Breast epithelium (tissue), 4 donors: ENCODE measurements around the gene PRRT1B. TPM values are rescaled to one million over a fixed set of nuclear protein-coding genes. Genes with fewer than 3 reads are reported as not detected.

Experiments
- DNase-seq, 2 donors: peaks; one replicate each; pipeline ENCODE4 v3.0.0-alpha.2; 2019; ENCODE audit warnings: low spot score in 2 of 2
- H3K27ac ChIP-seq, 2 donors: fragments of 200-600 bp; sonication (generic) in 1 of 2; one replicate each; pipeline ENCODE4 v1.5.1; 2016 to 2019; ENCODE audit warnings: mild to moderate bottlenecking in 1 of 2
- H3K27me3 ChIP-seq, 2 donors: fragments of 200-600 bp; sonication (generic) in 1 of 2; one replicate each; pipeline versions ENCODE4 v1.5.1 to v1.6.0; 2017 to 2019; ENCODE audit warnings: control low read depth in 1 of 2, mild to moderate bottlenecking in 1 of 2
- H3K36me3 ChIP-seq: fragments of 200-600 bp; one replicate; pipeline ENCODE4 v1.5.1; 2019
- H3K4me1 ChIP-seq, 2 donors: fragments of 200-600 bp; sonication (generic); one replicate each; pipeline ENCODE4 v1.5.1; 2016 to 2019; ENCODE audit warnings: control low read depth in 1 of 2
- H3K4me3 ChIP-seq, 3 donors: fragments of 200-600 bp; sonication (generic); 1 replicate in 2 of 3; 2 replicates in 1 of 3; pipeline ENCODE4 v1.5.1; 2016 to 2019; ENCODE audit warnings: mild to moderate bottlenecking in 3 of 3, moderate library complexity in 2 of 3
- H3K9me3 ChIP-seq, 2 donors: fragments of 200-600 bp; sonication (generic) in 1 of 2; one replicate each; pipeline ENCODE4 v1.5.1; 2016 to 2019; ENCODE audit warnings: control low read depth in 1 of 2
- POLR2A ChIP-seq: fragments of 450-650 bp; IDR thresholded peaks from one replicate; pipeline ENCODE4 v1.6.1; 2016; ENCODE audit warnings: antibody characterized with exemption, mild to moderate bottlenecking, moderate library complexity
- POLR2AphosphoS5 ChIP-seq, 3 donors: sonication (generic); formaldehyde crosslinking; IDR thresholded peaks; one replicate each; pipeline ENCODE4 v1.6.1; 2017; ENCODE audit warnings: antibody characterized with exemption in 3 of 3
- intact Hi-C: fragments of 100-400 bp; cut with DNase I; formaldehyde crosslinking; loops from one replicate; pipeline ENCODE4 v1.15.1; 2023; ENCODE audit warnings: low total_unique reads
- total RNA-seq, 3 donors: library from RNA; depleted of rRNA; stranded (reverse); fragments of >200 nt; gene quantifications; one replicate each; pipeline ENCODE4 v1.1.0, GENCODE V29; 2016
- TF ChIP-seq, protein P1 (sequence below), 3 donors: fragments of 450-650 bp; IDR thresholded peaks; one replicate each; pipeline ENCODE4 v1.5.1; 2016 to 2017; ENCODE audit warnings: antibody characterized with exemption in 3 of 3, mild to moderate bottlenecking in 3 of 3, moderate library complexity in 3 of 3

PRRT1B gene
- total RNA-seq, 3 donors from 2014 or later, result 0.33 TPM; not detected in 2

DNA sequence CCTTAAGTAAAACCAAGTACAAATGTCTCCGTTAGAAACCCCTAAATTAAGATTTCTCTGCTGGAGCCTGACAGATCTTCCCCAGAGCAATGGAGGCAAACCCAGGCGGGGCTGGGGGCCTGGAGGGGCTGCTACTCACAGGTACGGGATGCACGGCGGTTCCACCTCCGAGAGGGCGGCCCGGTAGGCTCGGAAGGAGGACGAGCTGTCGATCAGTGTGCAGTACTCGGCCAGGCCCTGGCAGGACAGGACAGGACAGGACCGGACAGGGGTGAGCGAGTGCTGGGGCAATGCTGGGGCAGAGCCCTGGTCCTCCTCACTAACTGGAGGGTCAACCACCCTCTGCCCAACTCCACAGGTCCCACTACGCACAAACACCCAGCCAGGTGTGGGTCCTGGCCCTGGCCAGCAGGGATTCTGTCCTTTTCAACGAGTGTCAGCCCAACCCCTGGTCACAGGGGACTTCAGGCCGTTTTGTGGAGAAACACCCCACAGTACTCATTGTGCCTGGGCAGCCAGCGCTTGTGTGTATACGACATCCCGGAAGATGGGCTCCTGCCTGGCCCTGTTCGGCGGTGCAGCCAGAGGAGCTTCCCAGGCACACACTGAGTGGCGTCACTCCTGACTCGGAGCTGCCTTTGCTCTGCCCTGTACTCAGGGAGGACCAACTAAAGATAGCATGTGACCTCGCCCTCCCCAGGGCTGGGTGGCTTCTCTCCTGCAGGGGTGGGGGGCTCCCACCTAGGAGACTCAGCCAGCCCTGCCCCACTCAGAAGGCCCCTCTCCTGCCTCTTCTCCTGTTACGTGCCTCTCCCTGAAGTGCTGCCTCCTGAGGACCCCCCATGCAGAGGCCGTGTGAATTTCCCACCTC, 37.4 kb downstream of the PRRT1B start:
- no peak for DNase-seq

DNA sequence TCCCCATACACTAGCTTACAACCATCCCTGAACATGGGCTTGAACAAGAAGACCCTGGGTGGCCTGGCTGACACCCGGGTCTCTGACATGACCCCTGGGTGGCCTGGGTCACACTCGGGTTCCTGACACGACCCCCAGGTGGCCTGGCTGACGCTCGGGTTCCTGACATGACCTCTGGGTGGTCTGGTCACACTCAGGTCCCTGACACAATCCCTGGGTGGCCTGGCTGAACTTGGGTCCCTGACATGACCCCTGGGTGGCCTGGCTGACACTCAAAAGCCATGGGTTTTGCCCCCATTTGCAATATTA, 38.0 kb downstream of the PRRT1B start:
- TF ChIP-seq POLR2AphosphoS5 (IDR thresholded peaks at IDR 0.05) (no peak), POLR2A (no peak)
- TF ChIP-seq, protein P1, sequence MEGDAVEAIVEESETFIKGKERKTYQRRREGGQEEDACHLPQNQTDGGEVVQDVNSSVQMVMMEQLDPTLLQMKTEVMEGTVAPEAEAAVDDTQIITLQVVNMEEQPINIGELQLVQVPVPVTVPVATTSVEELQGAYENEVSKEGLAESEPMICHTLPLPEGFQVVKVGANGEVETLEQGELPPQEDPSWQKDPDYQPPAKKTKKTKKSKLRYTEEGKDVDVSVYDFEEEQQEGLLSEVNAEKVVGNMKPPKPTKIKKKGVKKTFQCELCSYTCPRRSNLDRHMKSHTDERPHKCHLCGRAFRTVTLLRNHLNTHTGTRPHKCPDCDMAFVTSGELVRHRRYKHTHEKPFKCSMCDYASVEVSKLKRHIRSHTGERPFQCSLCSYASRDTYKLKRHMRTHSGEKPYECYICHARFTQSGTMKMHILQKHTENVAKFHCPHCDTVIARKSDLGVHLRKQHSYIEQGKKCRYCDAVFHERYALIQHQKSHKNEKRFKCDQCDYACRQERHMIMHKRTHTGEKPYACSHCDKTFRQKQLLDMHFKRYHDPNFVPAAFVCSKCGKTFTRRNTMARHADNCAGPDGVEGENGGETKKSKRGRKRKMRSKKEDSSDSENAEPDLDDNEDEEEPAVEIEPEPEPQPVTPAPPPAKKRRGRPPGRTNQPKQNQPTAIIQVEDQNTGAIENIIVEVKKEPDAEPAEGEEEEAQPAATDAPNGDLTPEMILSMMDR (IDR thresholded peaks at IDR 0.05), result no peak

More for the DNA sequence above, 37.4 kb downstream of the PRRT1B start:
- Histone ChIP-seq H3K9me3 (no peaks in the 10 kb centered on the region), H3K4me3 (no peak overlapping the region), H3K4me1 (peaks cover 0 to 5% of the 10 kb centered on the region in 2 donors), H3K27ac (no peak overlapping the region), H3K36me3 (no peaks in the 10 kb centered on the region), H3K27me3 (no peaks in the 10 kb centered on the region)
- intact Hi-C loops, result no loop called here
- TF ChIP-seq POLR2AphosphoS5 (IDR thresholded peaks at IDR 0.05), result no peak
- no peak for TF ChIP-seq POLR2A
- TF ChIP-seq, protein P1 (IDR thresholded peaks at IDR 0.05), result no peak

DNA sequence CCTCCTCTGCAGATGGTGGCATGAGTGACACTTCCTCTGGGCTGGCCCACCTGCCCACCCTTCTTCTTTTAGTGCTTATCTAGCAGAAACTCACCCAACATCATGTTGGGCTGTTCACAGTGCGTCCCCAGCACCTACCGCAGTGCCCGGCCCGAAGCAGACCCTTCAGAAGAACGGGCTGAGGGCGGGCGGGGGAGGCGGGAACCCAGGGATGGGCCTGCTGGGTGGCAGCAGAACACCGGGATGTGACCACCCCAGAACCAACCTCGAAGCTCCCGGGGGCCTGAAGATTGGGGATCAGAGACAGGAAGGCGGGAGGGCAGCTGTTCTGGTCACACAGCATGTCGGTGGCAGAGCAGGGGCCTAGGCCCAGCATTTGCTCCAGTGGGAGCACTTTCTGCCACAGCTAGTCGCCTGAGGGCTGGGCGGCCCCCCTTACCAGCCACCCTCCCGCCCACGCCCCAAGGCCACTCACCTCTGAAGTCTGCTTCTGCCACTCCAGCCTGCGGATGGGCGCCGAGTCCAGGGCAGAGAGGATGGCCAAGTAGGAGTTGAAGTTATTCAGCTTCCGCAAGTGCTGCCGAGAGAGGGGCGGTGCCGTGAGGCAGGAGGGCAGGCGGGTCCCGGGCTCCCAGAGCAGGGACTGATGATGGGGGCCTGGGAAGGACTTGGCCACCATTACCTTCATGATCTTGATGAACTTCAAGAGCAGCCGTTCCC, 38.7 kb downstream of the PRRT1B start:
- Histone ChIP-seq H3K4me3 (no peak overlapping the region), H3K9me3 (no peaks in the 10 kb centered on the region), H3K27ac (no peak overlapping the region), H3K27me3 (no peaks in the 10 kb centered on the region), H3K4me1 (peaks cover 0 to 5% of the 10 kb centered on the region in 2 donors), H3K36me3 (no peaks in the 10 kb centered on the region)
- no peak for DNase-seq
- intact Hi-C loops, result no loop called here
- TF ChIP-seq POLR2A (no peak), POLR2AphosphoS5 (IDR thresholded peaks at IDR 0.05) (no peak)
- TF ChIP-seq, protein P1 (IDR thresholded peaks at IDR 0.05), result no peak

More for the DNA sequence above, 38.0 kb downstream of the PRRT1B start:
- Histone ChIP-seq H3K27me3 (no peaks in the 10 kb centered on the region), H3K4me3 (no peak overlapping the region), H3K4me1 (peaks cover 0 to 5% of the 10 kb centered on the region in 2 donors), H3K36me3 (no peaks in the 10 kb centered on the region), H3K9me3 (no peaks in the 10 kb centered on the region), H3K27ac (no peak overlapping the region)
- intact Hi-C loops, result no loop called here
- no peak for DNase-seq

DNA sequence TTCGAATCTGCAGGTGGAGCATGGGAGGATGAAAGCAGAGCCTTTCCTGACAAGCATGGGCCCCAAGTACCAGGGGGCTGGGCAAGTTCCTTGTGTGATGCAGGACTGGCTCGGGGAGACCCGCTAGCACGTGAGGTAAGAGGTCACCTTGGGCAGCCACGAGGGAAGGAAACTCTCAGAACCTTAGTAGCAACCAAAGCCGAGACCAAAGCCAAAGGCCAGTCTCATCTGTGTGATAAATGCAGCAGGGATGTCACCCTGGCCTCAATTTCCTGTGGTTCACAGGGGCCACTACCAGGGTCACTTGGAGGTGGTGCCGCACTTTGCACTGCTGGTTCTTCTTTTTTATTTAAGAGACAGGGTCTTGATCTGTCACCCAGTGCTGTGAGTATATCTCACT, 39.5 kb downstream of the PRRT1B start:
- Histone ChIP-seq H3K4me3 (no peak overlapping the region), H3K4me1 (peaks cover 0 to 4% of the 10 kb centered on the region in 2 donors), H3K27ac (no peak overlapping the region), H3K27me3 (no peaks in the 10 kb centered on the region), H3K9me3 (no peaks in the 10 kb centered on the region), H3K36me3 (no peaks in the 10 kb centered on the region)
- intact Hi-C loops, result no loop called here
- DNase-seq, result no peak
- TF ChIP-seq POLR2A, result no peak
- TF ChIP-seq, protein P1 (IDR thresholded peaks at IDR 0.05), result no peak

DNA sequence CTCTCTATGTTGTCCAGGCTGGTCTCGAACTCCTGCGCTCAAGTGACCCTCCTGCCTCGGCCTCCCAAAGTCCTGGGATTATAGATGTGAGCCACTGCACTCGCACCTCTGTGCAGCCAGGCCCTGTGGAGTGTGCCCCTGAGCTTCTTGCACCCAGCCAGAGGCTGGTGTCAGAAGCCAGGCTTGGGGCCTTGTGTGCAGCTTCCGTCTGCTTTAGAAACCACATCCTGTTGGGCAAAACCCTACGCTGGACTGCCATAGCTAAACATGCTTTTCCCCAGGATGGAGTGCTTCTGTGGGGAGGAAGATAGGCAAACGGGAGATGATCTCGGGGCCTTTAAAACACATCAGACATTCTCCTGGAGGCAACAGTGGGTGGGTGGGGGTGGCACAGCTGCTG, 40.1 kb downstream of the PRRT1B start:
- no peak overlapping the region for H3K4me3 ChIP-seq
- no peaks in the 10 kb centered on the region for H3K27me3 ChIP-seq
- DNase-seq, result no peak
- H3K9me3 ChIP-seq, result no peaks in the 10 kb centered on the region
- TF ChIP-seq POLR2AphosphoS5 (IDR thresholded peaks at IDR 0.05) (no peak), POLR2A (no peak)
- TF ChIP-seq, protein P1 (IDR thresholded peaks at IDR 0.05), result no peak
- intact Hi-C loops, result no loop called here
- no peak overlapping the region for H3K27ac ChIP-seq
- H3K36me3 ChIP-seq, result no peaks in the 10 kb centered on the region
- no peaks in the 10 kb centered on the region for H3K4me1 ChIP-seq
